ENCODE measurements around the gene CCAR1. TPM values are rescaled to one million over a fixed set of nuclear protein-coding genes. Genes with fewer than 3 reads are reported as not detected.

Gene CCAR1
- polyA plus RNA-seq, 1 experiment, result 69.9 TPM

DNA sequence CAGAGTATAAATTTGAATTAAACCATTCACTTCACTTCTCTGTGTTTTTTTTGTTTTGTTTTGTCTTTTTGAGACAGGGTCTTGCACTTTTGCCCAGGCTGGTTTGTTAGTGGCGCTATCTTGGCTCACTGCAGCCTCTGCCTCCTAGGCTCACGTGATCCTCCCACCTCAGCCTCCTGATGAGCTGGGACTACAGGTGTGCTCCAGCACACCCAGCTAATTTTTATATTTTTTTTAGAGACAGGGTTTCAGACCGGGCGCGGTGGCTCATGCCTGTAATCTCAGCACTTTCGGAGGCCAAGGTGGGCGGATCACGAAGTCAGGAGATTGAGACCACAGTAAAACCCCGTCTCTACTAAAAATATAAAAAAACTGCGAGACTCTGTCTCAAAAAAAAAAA, 69.4 kb downstream of the CCAR1 start:
- TF ChIP-seq, protein P1, sequence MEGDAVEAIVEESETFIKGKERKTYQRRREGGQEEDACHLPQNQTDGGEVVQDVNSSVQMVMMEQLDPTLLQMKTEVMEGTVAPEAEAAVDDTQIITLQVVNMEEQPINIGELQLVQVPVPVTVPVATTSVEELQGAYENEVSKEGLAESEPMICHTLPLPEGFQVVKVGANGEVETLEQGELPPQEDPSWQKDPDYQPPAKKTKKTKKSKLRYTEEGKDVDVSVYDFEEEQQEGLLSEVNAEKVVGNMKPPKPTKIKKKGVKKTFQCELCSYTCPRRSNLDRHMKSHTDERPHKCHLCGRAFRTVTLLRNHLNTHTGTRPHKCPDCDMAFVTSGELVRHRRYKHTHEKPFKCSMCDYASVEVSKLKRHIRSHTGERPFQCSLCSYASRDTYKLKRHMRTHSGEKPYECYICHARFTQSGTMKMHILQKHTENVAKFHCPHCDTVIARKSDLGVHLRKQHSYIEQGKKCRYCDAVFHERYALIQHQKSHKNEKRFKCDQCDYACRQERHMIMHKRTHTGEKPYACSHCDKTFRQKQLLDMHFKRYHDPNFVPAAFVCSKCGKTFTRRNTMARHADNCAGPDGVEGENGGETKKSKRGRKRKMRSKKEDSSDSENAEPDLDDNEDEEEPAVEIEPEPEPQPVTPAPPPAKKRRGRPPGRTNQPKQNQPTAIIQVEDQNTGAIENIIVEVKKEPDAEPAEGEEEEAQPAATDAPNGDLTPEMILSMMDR (IDR thresholded peaks at IDR 0.05; ENCODE audit: low read depth, low read length), result no peak
- no peaks in the 10 kb centered on the region for H3K9me3 ChIP-seq (ENCODE audit: control insufficient read depth, insufficient read depth, low read length)
- no peak overlapping the region for H3K4me3 ChIP-seq (ENCODE audit: low read depth, low read length)
- no peak overlapping the region for H3K27ac ChIP-seq (ENCODE audit: low read depth, low read length)
- DNase-seq (ENCODE audit: low read depth, low spot score), result no peak
- POLR2A ChIA-PET, result no interaction called here
- CTCF ChIA-PET, result interaction anchor here (3.3 kb wide), 1 partner anchor 108 kb away, joined by 18 read pairs; no protein-coding TSS in a partner anchor
- no peaks in the 10 kb centered on the region for H3K27me3 ChIP-seq (ENCODE audit: control insufficient read depth, insufficient read depth, low read length)

- POLR2A ChIA-PET, result no interaction called here
- Histone ChIP-seq H3K4me3 (ENCODE audit: low read depth, low read length) (no peak overlapping the region), H3K27me3 (ENCODE audit: control insufficient read depth, insufficient read depth, low read length) (no peaks in the 10 kb centered on the region), H3K9me3 (ENCODE audit: control insufficient read depth, insufficient read depth, low read length) (no peaks in the 10 kb centered on the region), H3K27ac (ENCODE audit: low read depth, low read length) (no peak overlapping the region)
- TF ChIP-seq, protein P1 (IDR thresholded peaks at IDR 0.05; ENCODE audit: low read depth, low read length), result peak; percentile 26
- CTCF ChIA-PET, result interaction anchor here (0.7 to 1.0 kb wide), 3 partner anchors 10 to 105 kb away, joined by 3 to 8 read pairs (median 4); no protein-coding TSS in a partner anchor
- no peak for DNase-seq (ENCODE audit: low read depth, low spot score)
Measured at GRCh38 chr10:68792115-68792514, 71.1 kb downstream of the CCAR1 start.

- TF ChIP-seq, protein P1 (IDR thresholded peaks at IDR 0.05; ENCODE audit: low read depth, low read length), result no peak
- Histone ChIP-seq H3K4me3 (ENCODE audit: low read depth, low read length) (no peak overlapping the region), H3K27me3 (ENCODE audit: control insufficient read depth, insufficient read depth, low read length) (no peaks in the 10 kb centered on the region), H3K9me3 (ENCODE audit: control insufficient read depth, insufficient read depth, low read length) (no peaks in the 10 kb centered on the region), H3K27ac (ENCODE audit: low read depth, low read length) (no peak overlapping the region)
- ChIA-PET CTCF (interaction anchor here (0.6 to 0.9 kb wide), 2 partner anchors 62 to 102 kb away, joined by 3 to 6 read pairs; no protein-coding TSS in a partner anchor), POLR2A (interaction anchor here (0.7 kb wide), 1 partner anchor 42 kb away, joined by 5 read pairs; no protein-coding TSS in a partner anchor)
- no peak for DNase-seq (ENCODE audit: low read depth, low spot score)
Measured at GRCh38 chr10:68795886-68796532, 75.0 kb downstream of the CCAR1 start.

GRCh38 chr10:68796605-68797004, 75.6 kb downstream of the CCAR1 start:
- CTCF ChIA-PET, result interaction anchor here (1.7 kb wide), 1 partner anchor 101 kb away, joined by 7 read pairs; no protein-coding TSS in a partner anchor

More at GRCh38 chr10:68796605-68797004, 75.6 kb downstream of the CCAR1 start:
- H3K27ac ChIP-seq (ENCODE audit: low read depth, low read length), result no peak overlapping the region
- no peak overlapping the region for H3K4me3 ChIP-seq (ENCODE audit: low read depth, low read length)
- POLR2A ChIA-PET, result interaction anchor here (0.6 to 0.7 kb wide), 2 partner anchors 79 to 99 kb away, joined by 4 to 11 read pairs; no protein-coding TSS in a partner anchor
- no peaks in the 10 kb centered on the region for H3K27me3 ChIP-seq (ENCODE audit: control insufficient read depth, insufficient read depth, low read length)
- no peaks in the 10 kb centered on the region for H3K9me3 ChIP-seq (ENCODE audit: control insufficient read depth, insufficient read depth, low read length)
- TF ChIP-seq, protein P1 (IDR thresholded peaks at IDR 0.05; ENCODE audit: low read depth, low read length), result no peak
- no peak for DNase-seq (ENCODE audit: low read depth, low spot score)

Measured in AG04450 (cell line).